ENCODE data around the gene AKT2. TPM values are rescaled to one million over a fixed set of nuclear protein-coding genes. Genes with fewer than 3 reads are reported as not detected.

Gene AKT2
- total and polyA plus RNA-seq, 12 donors = 56.7 to 147 (median 123) TPM

- Histone ChIP-seq H3K9me3 (no peaks in the 10 kb centered on the region), H3K4me3 (no peak overlapping the region), H3K36me3 (peaks cover 0 to 36% (median 1%) of the 10 kb centered on the region in 9 donors), H3K27ac (no peak overlapping the region), H3K4me1 (peaks cover 0 to 37% (median 20%) of the 10 kb centered on the region in 9 donors), H3K27me3 (no peaks in the 10 kb centered on the region)
- DNase-seq (no peak), ATAC-seq (peak in 3 of 8 donors; percentile 4 to 15 (median 13))
- WGBS, 2 donors = 83 to 88% methylated on average over 12 of the region's 12 CpGs
- intact Hi-C loops (cut with DNase I) = no loop called here
- no peak for TF ChIP-seq CTCF (IDR thresholded peaks at IDR 0.05)
Measured at GRCh38 chr19:40247735-40248262, 37.3 kb downstream of the AKT2 start.

GRCh38 chr19:40247178-40247577, 38.0 kb downstream of the AKT2 start:
- DNase-seq = no peak
- no peak for TF ChIP-seq CTCF (IDR thresholded peaks at IDR 0.05)
- Histone ChIP-seq H3K36me3 (peaks cover 0 to 35% (median 0%) of the 10 kb centered on the region in 9 donors), H3K9me3 (no peaks in the 10 kb centered on the region), H3K27me3 (no peaks in the 10 kb centered on the region), H3K4me3 (no peak overlapping the region), H3K4me1 (peaks cover 4 to 40% (median 22%) of the 10 kb centered on the region in 9 donors), H3K27ac (no peak overlapping the region)
- intact Hi-C loops (cut with DNase I) = no loop called here
- WGBS, 2 donors = 81 to 87% methylated on average over 6 of the region's 6 CpGs
- peak in 1 of 8 donors; percentile 13 for ATAC-seq

- peaks cover 0 to 35% (median 0%) of the 10 kb centered on the region in 9 donors for H3K36me3 ChIP-seq
- 94 to 97% methylated on average over 16 of the region's 16 CpGs for WGBS, 2 donors
- no peak overlapping the region for H3K4me3 ChIP-seq
- peaks cover 11 to 47% (median 28%) of the 10 kb centered on the region in 9 donors for H3K4me1 ChIP-seq
- TF ChIP-seq CTCF (IDR thresholded peaks at IDR 0.05) = no peak
- ATAC-seq = no peak
- H3K9me3 ChIP-seq = no peaks in the 10 kb centered on the region
- H3K27ac ChIP-seq = no peak overlapping the region
- DNase-seq = no peak
- H3K27me3 ChIP-seq = no peaks in the 10 kb centered on the region
- intact Hi-C loops (cut with DNase I) = no loop called here
Measured at GRCh38 chr19:40246292-40247073, 38.7 kb downstream of the AKT2 start.

GRCh38 chr19:40245506-40246128, 39.5 kb downstream of the AKT2 start:
- TF ChIP-seq CTCF (IDR thresholded peaks at IDR 0.05) = no peak
- intact Hi-C loops (cut with DNase I) = no loop called here
- peaks cover 0 to 39% (median under 1%) of the 10 kb centered on the region in 9 donors for H3K36me3 ChIP-seq

More at GRCh38 chr19:40245506-40246128, 39.5 kb downstream of the AKT2 start:
- ATAC-seq = no peak
- Histone ChIP-seq H3K4me1 (peaks cover 12 to 53% (median 35%) of the 10 kb centered on the region in 9 donors), H3K27me3 (no peaks in the 10 kb centered on the region), H3K4me3 (no peak overlapping the region), H3K9me3 (no peaks in the 10 kb centered on the region), H3K27ac (no peak overlapping the region)
- 76 to 80% methylated on average over 9 of the region's 9 CpGs for WGBS, 2 donors
- no peak for DNase-seq

All from heart right ventricle (tissue), 16 donors.